ENCODE results near the gene PITPNC1. TPM values are rescaled to one million over a fixed set of nuclear protein-coding genes. Genes with fewer than 3 reads are reported as not detected.
A peak's percentile ranks its signal among the peaks of the same experiment; 100 is the strongest.

PITPNC1 gene
- polyA plus RNA-seq, 1 of the 3 experiments (the other 2 are of a cell fraction): 18.4 TPM

DNA sequence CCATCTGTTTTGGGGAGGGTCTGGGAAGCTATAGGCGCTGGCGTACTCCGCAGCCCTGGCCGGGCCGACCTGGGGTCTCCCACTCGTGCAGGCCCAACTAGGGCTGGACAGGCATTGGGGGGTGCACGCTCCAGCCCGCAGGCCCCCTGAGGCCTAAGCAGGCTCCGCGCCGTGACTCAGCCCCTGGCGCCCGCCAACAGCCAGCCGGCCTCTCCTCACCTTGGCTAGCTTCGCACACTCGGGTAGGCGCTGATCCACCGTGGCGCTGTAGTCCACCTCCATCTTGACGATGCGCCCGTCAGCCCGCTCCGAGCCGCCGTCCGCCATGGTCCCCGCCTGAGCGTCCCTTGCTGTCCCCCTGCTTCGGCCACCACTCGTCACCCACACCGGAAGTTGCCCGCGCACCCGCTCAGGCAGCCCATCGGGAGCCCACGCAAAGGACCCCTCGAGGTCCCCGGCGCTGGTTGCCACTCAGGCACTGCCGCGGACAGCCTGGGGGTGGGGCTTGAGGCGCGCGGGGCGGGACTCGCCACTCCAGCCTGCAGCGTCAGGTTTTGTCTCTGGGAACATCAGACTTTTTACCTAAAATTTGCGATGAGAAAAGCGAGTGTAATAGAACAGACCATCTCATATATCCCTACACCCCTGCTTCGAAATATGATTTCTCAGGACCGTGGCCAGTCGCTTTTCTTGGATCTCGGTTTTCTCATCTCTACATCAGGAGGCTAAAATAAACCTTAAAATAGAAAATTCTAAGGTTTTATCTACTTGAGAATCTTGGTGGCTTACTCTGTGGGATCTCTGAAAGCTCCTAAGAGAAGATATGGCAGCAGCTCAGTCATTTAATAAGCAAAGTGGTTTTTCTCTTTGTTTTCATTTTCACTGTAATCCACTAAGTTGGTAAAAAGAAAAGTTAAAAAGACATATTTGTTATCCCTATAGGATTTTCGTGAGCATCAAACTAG is 10.6 kb upstream of the PITPNC1 start, which contains the start of gene PSMD12:
TSS of gene PSMD12 (minus strand) at position 385 of the 965 bp plus-strand sequence. CDS start at position 327, 58 bp downstream.
- peak; percentile 100 for DNase-seq
- Histone ChIP-seq H3K4me3 (ENCODE audit: low read depth in 2 of 2, low read length in 1 of 2) (peak within 1 kb of the TSS; percentile 83 to 85), H3K4me1 (ENCODE audit: control insufficient read depth in 1 of 2, insufficient read depth in 2 of 2, low read depth in 1 of 2, low read length in 1 of 2) (peaks cover 14 to 18% of the 10 kb centered on the region in 2 experiments), H3K9ac (peak within 1 kb of the TSS; percentile 88), H4K20me1 (ENCODE audit: insufficient read depth) (peaks cover 42% of the 10 kb centered on the region), H3K36me3 (replicated peaks in 1 of 2; ENCODE audit: control insufficient read depth in 1 of 2, insufficient read depth in 2 of 2, low read length in 1 of 2) (peaks cover 5 to 7% of the 10 kb centered on the region in 2 experiments), H3K27ac (ENCODE audit: low read depth in 2 of 2, low read length in 1 of 2) (peak within 1 kb of the TSS; percentile 87 to 90), H3K27me3 (ENCODE audit: insufficient read depth) (no peaks in the 10 kb centered on the region), H2AFZ (ENCODE audit: low read depth) (peak within 1 kb of the TSS; percentile 97), H3K9me2 (no peaks in the 10 kb centered on the region), H3K4me2 (peak within 1 kb of the TSS; percentile 83), H3K79me2 (ENCODE audit: insufficient read depth) (peaks cover 50% of the 10 kb centered on the region), H3K9me3 (no peaks in the 10 kb centered on the region), H3F3A (replicated peaks; ENCODE audit: insufficient read depth) (peaks cover 17% of the 10 kb centered on the region)
- 3% methylated on average over 26 of the region's 55 CpGs for WGBS (ENCODE audit: low lambda C conversion rate)
- ChIA-PET CTCF (interaction anchor here (0.5 to 15.0 kb wide), 8 partner anchors 9 to 352 kb away, joined by 3 to 134 read pairs (median 3); partner anchors contain the start of gene PITPNC1), POLR2A (interaction anchor here (0.8 to 1.0 kb wide), 2 partner anchors 10 to 409 kb away, joined by 3 to 4 read pairs; partner anchors contain the start of gene PITPNC1)
- TF ChIP-seq MXI1 (IDR thresholded peaks at IDR 0.05; ENCODE audit: low read depth, low read length): peak; percentile 87
- 0 out of 2 replicates have a peak, but pooled peaks have one; percentile 22 for TF ChIP-seq RAD21 (IDR thresholded peaks at IDR 0.05; ENCODE audit: low read length)
- peak; percentile 18; the same call in 1 of the 2 replicates for TF ChIP-seq USF1 (IDR thresholded peaks at IDR 0.05; ENCODE audit: borderline replicate concordance, low read depth)
- TF ChIP-seq, protein P1, sequence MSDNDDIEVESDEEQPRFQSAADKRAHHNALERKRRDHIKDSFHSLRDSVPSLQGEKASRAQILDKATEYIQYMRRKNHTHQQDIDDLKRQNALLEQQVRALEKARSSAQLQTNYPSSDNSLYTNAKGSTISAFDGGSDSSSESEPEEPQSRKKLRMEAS (IDR thresholded peaks at IDR 0.05; ENCODE audit: low read depth): no peak
- TF ChIP-seq, protein P2, sequence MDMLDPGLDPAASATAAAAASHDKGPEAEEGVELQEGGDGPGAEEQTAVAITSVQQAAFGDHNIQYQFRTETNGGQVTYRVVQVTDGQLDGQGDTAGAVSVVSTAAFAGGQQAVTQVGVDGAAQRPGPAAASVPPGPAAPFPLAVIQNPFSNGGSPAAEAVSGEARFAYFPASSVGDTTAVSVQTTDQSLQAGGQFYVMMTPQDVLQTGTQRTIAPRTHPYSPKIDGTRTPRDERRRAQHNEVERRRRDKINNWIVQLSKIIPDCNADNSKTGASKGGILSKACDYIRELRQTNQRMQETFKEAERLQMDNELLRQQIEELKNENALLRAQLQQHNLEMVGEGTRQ (IDR thresholded peaks at IDR 0.05; ENCODE audit: borderline replicate concordance, low read depth, low read length): no peak
- TF ChIP-seq TAF1 (IDR thresholded peaks at IDR 0.05; ENCODE audit: borderline replicate concordance, low read depth, low read length): peak; percentile 96
- TF ChIP-seq RCOR1 (IDR thresholded peaks at IDR 0.05; ENCODE audit: low read length): peak; percentile 44; the same call in 1 of the 2 replicates
- TF ChIP-seq FOXM1 (IDR thresholded peaks at IDR 0.05; ENCODE audit: low read depth): no peak
- TF ChIP-seq EP300 (IDR thresholded peaks at IDR 0.05; ENCODE audit: borderline replicate concordance in 1 of 2, low read depth in 1 of 2, low read length in 1 of 2): no peak; a peak in 1 of 4 replicates
- TF ChIP-seq RFX5 (IDR thresholded peaks at IDR 0.05; ENCODE audit: low read length): peak; percentile 63; the same call in 1 of the 2 replicates
- no peak for TF ChIP-seq GATA2 (CRISPR knock-in tag; IDR thresholded peaks at IDR 0.05)
- peak; percentile 86 for TF ChIP-seq GABPA (IDR thresholded peaks at IDR 0.05; ENCODE audit: low read depth)
- no peak for TF ChIP-seq TEAD4 (IDR thresholded peaks at IDR 0.05; ENCODE audit: borderline replicate concordance, insufficient read depth)
- TF ChIP-seq NFIC (IDR thresholded peaks at IDR 0.05; ENCODE audit: borderline replicate concordance): no peak; the same call in 1 of the 2 replicates
- peak; percentile 52 for TF ChIP-seq NRF1 (IDR thresholded peaks at IDR 0.05; ENCODE audit: low read depth, low read length)
- TF ChIP-seq ZBTB33 (IDR thresholded peaks at IDR 0.05; ENCODE audit: borderline replicate concordance, low read depth): no peak
- no peak; the same call in 1 of the 2 replicates for TF ChIP-seq FOSL2 (IDR thresholded peaks at IDR 0.05; ENCODE audit: borderline replicate concordance, low read depth)
- no peak for TF ChIP-seq RXRA (IDR thresholded peaks at IDR 0.05; ENCODE audit: borderline replicate concordance, low read depth)
- TF ChIP-seq CHD2 (IDR thresholded peaks at IDR 0.05; ENCODE audit: low read length, partially characterized antibody): peak; percentile 74
- no peak for TF ChIP-seq PBX3 (IDR thresholded peaks at IDR 0.05)
- TF ChIP-seq FOXJ3 (CRISPR knock-in tag; IDR thresholded peaks at IDR 0.05): no peak; the same call in 1 of the 2 replicates
- TF ChIP-seq TCF12 (IDR thresholded peaks at IDR 0.05): no peak
- TF ChIP-seq POLR2AphosphoS5 (IDR thresholded peaks at IDR 0.05; ENCODE audit: low read depth, low read length): peak; percentile 97
- TF ChIP-seq, protein P3, sequence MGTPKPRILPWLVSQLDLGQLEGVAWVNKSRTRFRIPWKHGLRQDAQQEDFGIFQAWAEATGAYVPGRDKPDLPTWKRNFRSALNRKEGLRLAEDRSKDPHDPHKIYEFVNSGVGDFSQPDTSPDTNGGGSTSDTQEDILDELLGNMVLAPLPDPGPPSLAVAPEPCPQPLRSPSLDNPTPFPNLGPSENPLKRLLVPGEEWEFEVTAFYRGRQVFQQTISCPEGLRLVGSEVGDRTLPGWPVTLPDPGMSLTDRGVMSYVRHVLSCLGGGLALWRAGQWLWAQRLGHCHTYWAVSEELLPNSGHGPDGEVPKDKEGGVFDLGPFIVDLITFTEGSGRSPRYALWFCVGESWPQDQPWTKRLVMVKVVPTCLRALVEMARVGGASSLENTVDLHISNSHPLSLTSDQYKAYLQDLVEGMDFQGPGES (IDR thresholded peaks at IDR 0.05; ENCODE audit: low read depth, low read length): no peak
- TF ChIP-seq ELF1 (IDR thresholded peaks at IDR 0.05): peak; percentile 92
- no peak for TF ChIP-seq MEF2A (IDR thresholded peaks at IDR 0.05; ENCODE audit: borderline replicate concordance, low read depth)
- no peak for TF ChIP-seq JUND (IDR thresholded peaks at IDR 0.05)
